Body of pancreas (tissue), 4 donors: ENCODE measurements around the gene TRIM42.

ENCODE experiments used
- CTCF ChIP-seq, 7 experiments: fragments of 450-650 bp in 4 of 7; fragments of 200-600 bp in 3 of 7; sonication (generic) in 3 of 7; IDR thresholded peaks; one replicate each; pipeline ENCODE4 v1.5.1; 2016 to 2019; ENCODE audit warnings: antibody characterized with exemption in 7 of 7
- POLR2A ChIP-seq, 3 donors: fragments of 450-650 bp; IDR thresholded peaks; one replicate each; pipeline ENCODE4 v1.6.1; 2016; ENCODE audit warnings: antibody characterized with exemption in 3 of 3, mild to moderate bottlenecking in 2 of 3

- no peak for TF ChIP-seq CTCF (IDR thresholded peaks at IDR 0.05)
- TF ChIP-seq POLR2A (IDR thresholded peaks at IDR 0.05): no peak
Observed at GRCh38 chr3:140630366-140630765, 47.5 kb upstream of the TRIM42 start.
